GM12873 (cell line): Measurements from ENCODE around the gene FGF4.

ENCODE experiments used
- TF ChIP-seq, protein P1 (sequence below): IDR thresholded peaks from 2 replicates; pipeline ENCODE4 v1.5.1; 2012; ENCODE audit warnings: low read depth, mild to moderate bottlenecking, moderate library complexity, low read length, control low read depth; ENCODE audit not compliant: insufficient read depth; ENCODE audit errors: missing control alignments

Gene FGF4, protein sequence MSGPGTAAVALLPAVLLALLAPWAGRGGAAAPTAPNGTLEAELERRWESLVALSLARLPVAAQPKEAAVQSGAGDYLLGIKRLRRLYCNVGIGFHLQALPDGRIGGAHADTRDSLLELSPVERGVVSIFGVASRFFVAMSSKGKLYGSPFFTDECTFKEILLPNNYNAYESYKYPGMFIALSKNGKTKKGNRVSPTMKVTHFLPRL

DNA sequence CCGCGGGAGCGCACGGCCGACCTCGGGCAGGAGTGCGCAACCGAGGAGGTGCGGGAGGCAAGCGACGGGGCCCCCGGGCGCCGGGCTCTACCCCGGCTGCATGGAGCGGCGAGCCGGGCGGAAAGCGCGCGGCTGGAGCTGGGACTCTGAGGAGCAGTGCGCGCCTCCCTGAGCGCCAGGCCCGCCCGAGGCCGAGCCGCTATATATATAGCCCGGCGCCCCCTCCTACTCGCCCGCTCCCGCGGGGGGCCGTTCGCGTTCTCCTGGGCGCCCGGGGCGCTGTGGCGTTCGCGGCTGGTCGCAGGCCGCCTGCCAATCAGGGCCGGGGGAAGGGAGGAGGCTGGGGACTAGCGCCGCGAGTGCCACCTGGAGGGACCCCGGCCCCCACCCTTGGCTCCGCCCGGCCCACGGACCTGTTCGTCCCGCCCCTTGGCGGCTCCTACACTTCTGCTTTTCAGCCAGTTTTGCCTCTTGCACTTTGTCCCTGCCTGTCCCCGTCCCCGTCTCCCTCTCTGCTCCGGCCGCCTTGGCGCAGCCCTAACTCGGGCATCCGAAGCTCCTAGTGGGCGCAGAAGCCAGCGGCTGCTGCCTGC lies at the start of gene FGF4:
TSS of gene FGF4 (minus strand) at position 179 of the 593 bp plus-strand sequence. CDS start 257 bp downstream, outside the sequence.
- TF ChIP-seq, protein P1, sequence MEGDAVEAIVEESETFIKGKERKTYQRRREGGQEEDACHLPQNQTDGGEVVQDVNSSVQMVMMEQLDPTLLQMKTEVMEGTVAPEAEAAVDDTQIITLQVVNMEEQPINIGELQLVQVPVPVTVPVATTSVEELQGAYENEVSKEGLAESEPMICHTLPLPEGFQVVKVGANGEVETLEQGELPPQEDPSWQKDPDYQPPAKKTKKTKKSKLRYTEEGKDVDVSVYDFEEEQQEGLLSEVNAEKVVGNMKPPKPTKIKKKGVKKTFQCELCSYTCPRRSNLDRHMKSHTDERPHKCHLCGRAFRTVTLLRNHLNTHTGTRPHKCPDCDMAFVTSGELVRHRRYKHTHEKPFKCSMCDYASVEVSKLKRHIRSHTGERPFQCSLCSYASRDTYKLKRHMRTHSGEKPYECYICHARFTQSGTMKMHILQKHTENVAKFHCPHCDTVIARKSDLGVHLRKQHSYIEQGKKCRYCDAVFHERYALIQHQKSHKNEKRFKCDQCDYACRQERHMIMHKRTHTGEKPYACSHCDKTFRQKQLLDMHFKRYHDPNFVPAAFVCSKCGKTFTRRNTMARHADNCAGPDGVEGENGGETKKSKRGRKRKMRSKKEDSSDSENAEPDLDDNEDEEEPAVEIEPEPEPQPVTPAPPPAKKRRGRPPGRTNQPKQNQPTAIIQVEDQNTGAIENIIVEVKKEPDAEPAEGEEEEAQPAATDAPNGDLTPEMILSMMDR, result no peak

DNA sequence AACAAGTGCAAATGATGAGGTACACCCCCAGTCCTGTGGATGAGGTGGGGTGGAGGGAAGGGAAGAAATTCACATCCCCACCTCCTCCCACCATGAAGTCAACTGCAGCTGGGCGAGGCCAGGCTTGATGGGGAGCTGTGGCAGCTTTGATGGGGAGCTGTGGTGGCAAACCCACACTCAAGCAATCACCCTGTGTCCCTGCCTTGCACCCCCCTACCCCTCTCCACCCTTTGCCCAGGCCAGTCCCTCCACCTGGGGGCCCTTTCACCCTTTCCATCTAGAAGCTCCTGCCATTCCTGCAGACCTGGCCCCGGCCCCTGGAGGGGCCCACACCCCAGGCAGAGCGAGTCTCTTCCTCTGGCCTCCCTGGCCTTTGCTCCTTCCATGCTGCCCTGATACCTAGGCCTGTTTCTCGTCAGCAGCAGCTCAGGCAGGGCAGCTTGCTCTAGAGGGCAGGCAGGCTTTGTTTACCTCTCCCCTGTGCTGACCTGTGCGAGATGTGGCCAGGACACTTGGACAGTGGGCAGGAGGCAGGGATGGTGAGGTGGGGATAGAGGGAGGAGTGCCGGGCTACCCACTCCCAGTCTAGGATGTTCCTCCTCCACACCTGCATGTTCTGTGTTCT lies 48.6 kb upstream of the FGF4 start:
- TF ChIP-seq, protein P1, result no peak

DNA sequence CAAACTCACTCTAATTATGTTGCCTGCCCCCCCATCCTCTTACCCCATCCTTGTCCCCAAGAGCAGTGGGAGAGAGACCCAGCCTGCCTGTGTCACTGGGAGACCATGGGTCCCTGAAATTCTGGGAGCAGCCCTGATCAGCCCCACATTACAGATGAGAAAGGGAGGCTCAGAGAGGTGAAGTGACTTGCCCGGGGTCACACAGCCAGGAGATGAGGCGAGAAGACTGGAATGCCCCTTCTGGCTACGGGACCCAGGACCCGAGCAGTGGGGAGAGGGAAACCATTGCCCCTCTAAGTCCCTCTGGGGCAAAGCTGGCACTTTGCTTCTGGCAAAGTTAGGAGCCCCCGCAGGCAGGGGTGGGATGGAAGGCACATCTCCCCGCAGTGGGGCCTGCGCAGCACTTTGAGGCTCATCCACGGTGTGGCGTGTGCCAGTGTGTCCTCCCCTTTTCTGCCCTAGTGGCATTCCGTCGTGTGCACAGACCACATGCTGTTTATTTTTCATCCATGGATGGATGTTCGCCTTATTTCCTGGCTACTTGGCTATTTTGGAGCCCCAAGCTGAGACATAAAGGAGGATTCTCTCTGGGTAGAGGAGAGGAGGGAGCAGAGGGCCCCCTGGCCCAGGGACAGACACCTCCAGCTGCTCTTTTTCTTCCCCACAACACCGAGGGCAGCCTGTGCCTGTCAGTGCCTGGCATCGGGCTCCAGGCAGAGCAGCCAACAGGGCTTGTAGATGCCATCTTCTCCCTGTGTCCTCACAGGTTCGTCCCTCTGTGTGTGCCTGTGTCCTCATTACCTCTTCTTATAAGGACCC lies 47.7 kb upstream of the FGF4 start:
- TF ChIP-seq, protein P1, result no peak

DNA sequence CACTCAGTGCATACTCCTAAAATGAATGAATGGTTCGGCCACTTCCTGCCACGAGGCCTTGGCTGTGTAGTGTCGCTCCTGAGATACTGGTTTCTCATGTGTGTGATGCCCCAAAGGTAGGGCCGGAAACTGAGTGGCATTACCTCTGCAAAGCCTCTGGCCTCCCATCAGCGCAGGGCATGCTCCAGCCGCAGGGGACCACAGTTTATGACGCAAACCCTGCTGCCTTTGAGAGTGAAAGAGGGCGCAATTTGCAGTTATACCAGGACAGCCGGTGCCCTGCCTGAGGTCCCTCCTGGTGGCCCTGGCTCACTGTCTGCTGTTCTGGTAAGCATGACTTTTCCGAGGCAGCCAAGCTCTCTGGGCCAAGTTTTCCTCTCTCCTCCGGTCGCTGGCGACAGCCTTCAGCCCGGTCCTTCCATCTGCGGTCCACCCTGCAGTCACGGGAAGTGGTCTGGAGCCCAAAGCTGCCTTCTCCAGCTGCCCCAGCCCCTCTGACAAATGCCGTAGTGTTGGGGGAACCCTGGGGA lies 46.4 kb upstream of the FGF4 start:
- TF ChIP-seq, protein P1, result no peak

DNA sequence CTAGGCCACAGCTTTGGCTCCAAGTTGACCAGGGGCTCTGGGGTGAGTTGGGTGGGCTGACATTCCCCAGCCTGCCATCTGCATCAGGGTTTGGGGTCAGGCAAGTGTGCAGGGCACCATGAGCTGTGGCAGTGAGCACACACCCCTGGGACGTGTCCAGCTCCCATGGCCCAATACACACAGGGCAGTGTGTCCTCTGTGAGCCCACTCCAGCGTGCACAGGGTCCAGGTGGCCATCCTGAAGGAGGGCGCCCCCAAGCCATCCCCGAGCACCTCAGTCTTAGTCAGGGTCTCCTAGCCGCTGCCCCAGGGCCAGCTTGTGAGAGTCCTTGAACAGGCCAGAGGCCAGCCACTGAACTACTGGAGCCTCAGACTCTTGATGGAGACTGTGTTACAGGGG lies 45.3 kb upstream of the FGF4 start:
- TF ChIP-seq, protein P1, result no peak

DNA sequence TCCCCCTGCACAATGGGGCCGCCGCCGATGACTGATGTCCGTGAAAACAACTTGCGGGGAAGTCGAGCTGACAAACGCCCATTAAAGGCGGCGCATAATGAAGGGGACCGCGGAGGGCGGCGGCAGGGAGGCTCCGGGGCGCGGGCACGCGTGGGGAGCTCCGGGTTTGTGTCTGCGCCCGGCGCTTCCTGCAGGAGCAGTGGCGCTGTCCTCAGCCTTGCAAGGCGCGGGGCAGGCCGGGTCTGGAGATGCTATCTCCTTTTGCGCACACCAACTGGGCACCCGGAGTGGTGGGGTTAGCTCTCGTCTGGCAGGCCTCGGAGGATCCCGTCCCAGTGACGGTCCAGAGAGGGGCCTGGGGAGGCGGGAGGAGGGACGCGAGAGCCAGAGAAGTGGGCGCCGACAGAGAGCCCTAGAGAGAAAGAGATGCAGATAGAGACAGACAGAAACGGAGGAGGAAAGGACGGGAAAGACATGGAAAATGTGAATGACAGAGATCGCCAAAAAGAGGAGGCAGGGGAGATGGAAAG lies 44.5 kb upstream of the FGF4 start:
- TF ChIP-seq, protein P1, result no peak
